Prostate gland (tissue), 2 donors: Measurements from ENCODE around the gene YTHDC1. TPM values are rescaled to one million over a fixed set of nuclear protein-coding genes. Genes with fewer than 3 reads are reported as not detected.
"Not testable (repeated sequence)": the region's sequence is repeated elsewhere in the genome, so short reads cannot be mapped to it uniquely, and the experiment has no call there.

Experiments used
- DNase-seq: peaks from one replicate; pipeline ENCODE4 v3.0.0-alpha.2; 2019; ENCODE audit warnings: low spot score
- H3K27ac ChIP-seq, 2 donors: fragments of 200-600 bp; sonication (generic); 2 replicates each; pipeline ENCODE4 v1.5.1; 2017 to 2019
- H3K27me3 ChIP-seq: fragments of 200-600 bp; sonication (generic); replicated peaks from 2 replicates; pipeline ENCODE4 v1.5.1; 2019; ENCODE audit not compliant: insufficient read depth
- H3K36me3 ChIP-seq, 2 donors: fragments of 200-600 bp; sonication (generic); 1 replicate in 1 of 2; 2 replicates in 1 of 2; pipeline versions ENCODE4 v1.5.1 to v1.8.1; 2017 to 2019
- H3K4me1 ChIP-seq: fragments of 200-600 bp; sonication (generic); replicated peaks from 2 replicates; pipeline ENCODE4 v1.5.1; 2019
- H3K4me3 ChIP-seq, 2 donors: fragments of 200-600 bp; sonication (generic); 2 replicates each; pipeline ENCODE4 v1.5.1; 2017 to 2019
- H3K9me3 ChIP-seq: fragments of 200-600 bp; sonication (generic); 2 replicates; pipeline ENCODE4 v1.5.1; 2017
- POLR2A ChIP-seq: fragments of 450-650 bp; IDR thresholded peaks from one replicate; pipeline ENCODE4 v1.6.1; 2016; ENCODE audit warnings: antibody characterized with exemption, mild to moderate bottlenecking
- POLR2AphosphoS5 ChIP-seq: sonication (generic); formaldehyde crosslinking; IDR thresholded peaks from one replicate; pipeline ENCODE4 v1.6.1; 2017; ENCODE audit warnings: antibody characterized with exemption
- WGBS: methylation state at CpG from one replicate; pipeline ENCODE4 v1.1.5; 2018; 5-methylcytosine and 5-hydroxymethylcytosine counted together
- intact Hi-C: fragments of 100-400 bp; cut with DNase I; formaldehyde crosslinking; loops from one replicate; pipeline ENCODE4 v1.14.2; 2022
- total RNA-seq, 2 donors: library from RNA; depleted of rRNA; stranded (reverse); fragments of >200 nt; gene quantifications; one replicate each; pipeline ENCODE4 v1.1.0, GENCODE V29; 2016
- TF ChIP-seq, protein P1 (sequence below), 4 experiments: fragments of 200-600 bp in 2 of 4; fragments of 450-650 bp in 2 of 4; sonication (generic) in 2 of 4; IDR thresholded peaks; 1 replicate in 3 of 4; 2 replicates in 1 of 4; pipeline ENCODE4 v1.5.1; 2016 to 2019; ENCODE audit warnings: antibody characterized with exemption in 4 of 4, mild to moderate bottlenecking in 2 of 4, moderate library complexity in 2 of 4

Gene YTHDC1
- total RNA-seq, 2 donors from 2014 or later: 57.7 to 91.6 TPM

- intact Hi-C loops: no loop called here
- DNase-seq: no peak
- no peaks in the 10 kb centered on the region for H3K4me1 ChIP-seq
- 100% methylated on average over 1 of the region's 1 CpG for WGBS
- no peak overlapping the region for H3K4me3 ChIP-seq
- no peak overlapping the region for H3K27ac ChIP-seq
- H3K9me3 ChIP-seq: no peaks in the 10 kb centered on the region
- no peak for TF ChIP-seq POLR2A
- TF ChIP-seq POLR2AphosphoS5: no peak
- TF ChIP-seq, protein P1, sequence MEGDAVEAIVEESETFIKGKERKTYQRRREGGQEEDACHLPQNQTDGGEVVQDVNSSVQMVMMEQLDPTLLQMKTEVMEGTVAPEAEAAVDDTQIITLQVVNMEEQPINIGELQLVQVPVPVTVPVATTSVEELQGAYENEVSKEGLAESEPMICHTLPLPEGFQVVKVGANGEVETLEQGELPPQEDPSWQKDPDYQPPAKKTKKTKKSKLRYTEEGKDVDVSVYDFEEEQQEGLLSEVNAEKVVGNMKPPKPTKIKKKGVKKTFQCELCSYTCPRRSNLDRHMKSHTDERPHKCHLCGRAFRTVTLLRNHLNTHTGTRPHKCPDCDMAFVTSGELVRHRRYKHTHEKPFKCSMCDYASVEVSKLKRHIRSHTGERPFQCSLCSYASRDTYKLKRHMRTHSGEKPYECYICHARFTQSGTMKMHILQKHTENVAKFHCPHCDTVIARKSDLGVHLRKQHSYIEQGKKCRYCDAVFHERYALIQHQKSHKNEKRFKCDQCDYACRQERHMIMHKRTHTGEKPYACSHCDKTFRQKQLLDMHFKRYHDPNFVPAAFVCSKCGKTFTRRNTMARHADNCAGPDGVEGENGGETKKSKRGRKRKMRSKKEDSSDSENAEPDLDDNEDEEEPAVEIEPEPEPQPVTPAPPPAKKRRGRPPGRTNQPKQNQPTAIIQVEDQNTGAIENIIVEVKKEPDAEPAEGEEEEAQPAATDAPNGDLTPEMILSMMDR (IDR thresholded peaks at IDR 0.05): no peak
- no peaks in the 10 kb centered on the region for H3K36me3 ChIP-seq
- no peaks in the 10 kb centered on the region for H3K27me3 ChIP-seq
Observed at GRCh38 chr4:68291256-68291655, 58.6 kb downstream of the YTHDC1 start.

DNA sequence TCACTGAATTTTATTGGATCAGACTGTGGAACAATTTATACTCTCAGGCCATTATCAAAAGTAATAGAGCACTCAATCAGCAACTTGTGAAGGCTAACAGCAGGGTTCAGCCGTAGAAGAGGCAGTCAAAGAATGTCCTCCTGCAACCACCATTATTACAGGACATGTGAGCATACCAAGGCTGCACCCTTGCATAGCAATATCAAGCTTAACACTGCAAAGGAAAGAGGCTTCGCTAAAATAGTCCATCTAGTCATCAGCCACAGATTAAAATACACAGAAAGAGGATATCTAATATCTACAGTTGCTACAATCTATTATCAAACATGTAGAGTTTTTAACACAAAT lies 61.5 kb downstream of the YTHDC1 start:
- intact Hi-C loops: no loop called here
- Histone ChIP-seq H3K27ac (no peak overlapping the region), H3K27me3 (no peaks in the 10 kb centered on the region), H3K4me1 (no peaks in the 10 kb centered on the region), H3K36me3 (no peaks in the 10 kb centered on the region), H3K4me3 (no peak overlapping the region), H3K9me3 (no peaks in the 10 kb centered on the region)
- 63% methylated on average over 2 of the region's 2 CpGs for WGBS
- DNase-seq: no peak
- no peak for TF ChIP-seq POLR2AphosphoS5
- TF ChIP-seq, protein P1 (IDR thresholded peaks at IDR 0.05): no peak
- TF ChIP-seq POLR2A: no peak

DNA sequence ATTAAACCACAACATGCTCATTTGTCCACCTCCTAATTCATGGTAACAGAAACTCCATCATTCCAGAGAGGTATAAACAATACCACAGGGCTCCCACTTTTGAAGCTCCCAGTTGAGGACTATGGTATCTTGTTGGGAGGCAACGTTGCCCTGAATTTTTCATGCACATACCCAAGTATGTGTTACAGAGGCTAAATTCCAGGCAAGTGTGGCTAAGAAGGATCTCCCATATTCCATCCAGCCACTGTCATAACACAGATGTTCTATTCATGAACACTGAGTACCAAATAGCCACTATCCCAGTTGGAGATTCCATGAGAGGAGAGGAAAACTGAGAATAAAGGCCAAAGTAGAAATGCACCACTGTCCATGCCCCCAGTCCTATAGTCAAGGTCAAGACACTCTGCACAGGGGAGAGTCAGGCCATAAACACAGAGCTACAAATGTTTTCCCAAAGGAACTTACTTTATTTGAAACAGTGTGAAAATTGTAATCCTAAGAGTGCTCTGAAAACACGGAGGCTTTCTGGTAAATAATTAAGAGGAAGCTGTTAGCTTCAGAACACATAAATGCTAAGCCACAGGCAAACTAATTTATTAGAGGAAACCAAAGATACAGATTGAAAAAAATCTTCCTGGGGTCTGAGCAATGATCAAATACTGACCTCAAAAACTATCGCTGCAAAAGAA lies 62.0 kb downstream of the YTHDC1 start:
- Histone ChIP-seq H3K27ac (no peak overlapping the region), H3K27me3 (no peaks in the 10 kb centered on the region), H3K4me3 (no peak overlapping the region), H3K4me1 (no peaks in the 10 kb centered on the region), H3K36me3 (no peaks in the 10 kb centered on the region), H3K9me3 (no peaks in the 10 kb centered on the region)
- TF ChIP-seq POLR2AphosphoS5: no peak
- no peak for TF ChIP-seq POLR2A
- TF ChIP-seq, protein P1 (IDR thresholded peaks at IDR 0.05): no peak
- DNase-seq: no peak
- WGBS: 49% methylated on average over 3 of the region's 3 CpGs
- intact Hi-C loops: no loop called here

DNA sequence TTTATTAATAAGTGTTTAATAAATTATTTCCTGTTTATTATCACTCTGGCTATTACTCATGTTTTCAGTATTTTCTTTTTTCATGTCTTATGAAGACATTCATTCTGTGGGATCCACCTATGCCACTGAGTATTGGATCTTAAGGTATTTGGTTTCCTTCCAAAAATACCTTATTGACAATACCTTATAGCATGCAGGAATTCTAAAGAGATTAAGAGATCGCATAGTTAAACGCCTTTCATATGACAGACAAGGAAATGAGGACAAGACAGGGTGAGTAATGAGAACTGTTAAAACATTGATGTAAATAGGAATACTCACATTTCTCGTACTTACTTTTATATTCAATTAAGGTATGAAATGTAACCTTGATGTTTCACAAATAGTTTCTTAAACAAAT lies 66.2 kb downstream of the YTHDC1 start:
- TF ChIP-seq POLR2A (no peak), POLR2AphosphoS5 (no peak)
- TF ChIP-seq, protein P1 (IDR thresholded peaks at IDR 0.05): no peak
- 64% methylated on average over 3 of the region's 3 CpGs for WGBS
- intact Hi-C loops: no loop called here

GRCh38 chr4:68283095-68283494 lies 66.8 kb downstream of the YTHDC1 start:
- H3K27ac ChIP-seq: no peak overlapping the region
- no peaks in the 10 kb centered on the region for H3K27me3 ChIP-seq
- DNase-seq: no peak
- intact Hi-C loops: no loop called here
- TF ChIP-seq POLR2AphosphoS5: no peak
- no peak for TF ChIP-seq POLR2A
- TF ChIP-seq, protein P1 (IDR thresholded peaks at IDR 0.05): no peak
- no peak overlapping the region for H3K4me3 ChIP-seq
- 92% methylated on average over 2 of the region's 2 CpGs for WGBS
- no peaks in the 10 kb centered on the region for H3K4me1 ChIP-seq
- H3K36me3 ChIP-seq: no peaks in the 10 kb centered on the region
- H3K9me3 ChIP-seq: no peaks in the 10 kb centered on the region

More for the DNA sequence above, 66.2 kb downstream of the YTHDC1 start:
- Histone ChIP-seq H3K4me1 (no peaks in the 10 kb centered on the region), H3K4me3 (no peak overlapping the region), H3K9me3 (no peaks in the 10 kb centered on the region), H3K27me3 (no peaks in the 10 kb centered on the region), H3K27ac (no peak overlapping the region), H3K36me3 (no peaks in the 10 kb centered on the region)
- no peak for DNase-seq

DNA sequence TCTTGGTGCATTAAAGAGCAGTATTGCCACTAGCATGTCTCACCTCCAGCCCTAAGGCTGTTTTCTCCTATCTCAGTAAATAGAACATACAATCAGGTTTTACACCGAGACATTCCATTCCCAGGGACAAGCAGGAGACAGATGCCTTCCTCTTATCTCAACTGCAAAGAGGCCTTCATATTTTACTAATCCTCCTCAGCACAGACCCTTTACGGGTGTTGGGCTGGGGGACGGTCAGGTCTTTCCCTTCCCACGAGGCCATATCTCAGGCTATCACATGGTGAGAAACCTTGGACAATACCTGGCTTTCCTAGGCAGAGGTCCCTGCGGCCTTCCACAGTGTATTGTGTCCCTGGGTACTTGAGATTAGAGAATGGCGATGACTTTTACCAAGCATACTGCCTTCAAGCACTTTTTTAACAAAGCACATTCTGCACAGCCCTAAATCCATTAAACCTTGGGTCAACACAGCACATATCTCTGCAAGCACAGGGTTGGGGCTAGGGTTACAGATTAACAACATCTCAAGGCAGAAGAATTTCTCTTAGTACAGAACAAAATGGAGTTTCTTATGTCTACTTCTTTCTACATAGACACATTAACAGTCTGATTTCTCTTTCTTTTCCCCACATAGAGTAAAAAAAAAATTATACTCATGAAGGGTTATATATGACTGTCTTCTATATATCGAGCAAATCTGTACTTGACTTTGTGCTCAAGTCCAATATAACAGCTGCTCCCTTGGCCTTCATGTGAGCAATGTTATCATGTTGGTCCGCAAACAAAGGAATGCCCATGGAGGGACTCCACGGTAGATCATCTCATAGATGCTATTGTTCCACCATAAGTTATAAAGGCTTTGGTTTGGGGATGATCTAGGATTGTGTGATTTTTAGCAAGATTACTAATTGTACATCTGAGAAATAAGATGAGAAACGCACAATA lies 67.8 kb downstream of the YTHDC1 start:
- H3K4me3 ChIP-seq, H3K4me1 ChIP-seq, intact Hi-C loops, H3K27me3 ChIP-seq, DNase-seq, H3K27ac ChIP-seq, H3K36me3 ChIP-seq, H3K9me3 ChIP-seq: not testable (repeated sequence)
- 72% methylated on average over 10 of the region's 10 CpGs for WGBS
